PC-9 (cell line): ENCODE results near the gene GAS2L1.

ENCODE experiments used
- CTCF ChIP-seq: fragments of 200-600 bp; sonication (generic); conservative IDR thresholded peaks from 2 replicates; pipeline ENCODE4 v1.6.1; 2017; ENCODE audit warnings: mixed run types, antibody characterized with exemption, mild to moderate bottlenecking, moderate library complexity
- EZH2 ChIP-seq: fragments of 200-600 bp; sonication (generic); IDR thresholded peaks from 2 replicates; pipeline ENCODE4 v1.8.0; 2017; ENCODE audit warnings: antibody characterized with exemption, low read depth

- TF ChIP-seq CTCF, result no peak
- no peak for TF ChIP-seq EZH2
Observed at GRCh38 chr22:29335656-29336055, 29.2 kb downstream of the GAS2L1 start.
